ENCODE measurements around the gene RAP2A.

DNA sequence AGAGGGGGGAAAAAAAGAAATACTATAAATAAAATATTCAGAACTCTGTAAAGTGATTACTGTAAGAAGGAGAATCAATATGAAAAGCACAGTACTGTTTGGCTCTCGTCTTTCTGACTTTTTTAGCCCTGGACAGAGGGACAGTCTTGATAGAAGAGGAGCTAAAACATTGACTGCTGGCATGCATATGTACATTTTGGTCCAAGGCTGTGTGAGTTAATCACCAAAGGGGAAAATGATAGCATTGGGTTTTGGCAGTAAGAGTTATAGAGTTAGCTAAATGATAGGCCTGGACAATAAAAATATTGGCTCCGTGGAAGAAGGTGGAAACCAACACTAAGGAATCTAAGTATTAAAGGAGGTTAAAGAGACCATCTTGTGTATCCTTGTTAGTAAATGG, 50.3 kb downstream of the RAP2A start:
- TF ChIP-seq CTCF (IDR thresholded peaks at IDR 0.05) = no peak
- TF ChIP-seq POLR2A (IDR thresholded peaks at IDR 0.05) = no peak
- TF ChIP-seq EP300 (IDR thresholded peaks at IDR 0.05) = no peak

Data from gastroesophageal sphincter (tissue), 3 donors.